ENCODE data around the gene LSM10.

GRCh38 chr1:36377791-36378492 is 19.8 kb downstream of the LSM10 start:
- TF ChIP-seq EZH2phosphoT487 (conservative IDR thresholded peaks at IDR 0.05; ENCODE audit: low read length) (no peak), CTCF (IDR thresholded peaks at IDR 0.05; ENCODE audit: insufficient read depth, low read length, poor library complexity, severe bottlenecking) (no peak)

Measured in SU-DHL-6 (cell line).